NCI-H1930 (cell line): ENCODE measurements around the gene PHF20.
"Not testable (repeated sequence)": the region's sequence is repeated elsewhere in the genome, so short reads cannot be mapped to it uniquely, and the experiment has no call there.

ENCODE experiments used
- DNase-seq, 2 experiments: peaks; one replicate each; lab custom pipeline; 2025; lab: John Stamatoyannopoulos, UW

The PHF20 gene

GRCh38 chr20:35776513-35777101, 4.8 kb downstream of the PHF20 start:
- no peak for DNase-seq

GRCh38 chr20:35783811-35784210, 12.0 kb downstream of the PHF20 start:
- not testable (repeated sequence) for DNase-seq

- DNase-seq, result not testable (repeated sequence)
These were observed 13.7 kb downstream of the PHF20 start for GRCh38 chr20:35785541-35785940.

GRCh38 chr20:35788796-35789195, 17.0 kb downstream of the PHF20 start:
- DNase-seq, result no peak

GRCh38 chr20:35791097-35791496, 19.3 kb downstream of the PHF20 start:
- DNase-seq, result no peak

- DNase-seq, result no peak
These were observed 20.0 kb downstream of the PHF20 start for GRCh38 chr20:35791821-35792220.

- DNase-seq, result no peak
These were observed 20.9 kb downstream of the PHF20 start for GRCh38 chr20:35792740-35793139.

GRCh38 chr20:35796571-35796970, 24.8 kb downstream of the PHF20 start:
- no peak for DNase-seq

- no peak for DNase-seq
These were observed 30.1 kb downstream of the PHF20 start for GRCh38 chr20:35801865-35802264.

GRCh38 chr20:35806075-35806474, 34.3 kb downstream of the PHF20 start:
- no peak for DNase-seq

GRCh38 chr20:35807877-35808276, 36.1 kb downstream of the PHF20 start:
- DNase-seq, result no peak

GRCh38 chr20:35820715-35821114, 48.9 kb downstream of the PHF20 start:
- no peak for DNase-seq

- no peak for DNase-seq
These were observed 50.0 kb downstream of the PHF20 start for GRCh38 chr20:35821807-35822242.

GRCh38 chr20:35823147-35823546, 51.3 kb downstream of the PHF20 start:
- DNase-seq, result no peak

- DNase-seq, result no peak
These were observed 52.1 kb downstream of the PHF20 start for GRCh38 chr20:35823937-35824336.

GRCh38 chr20:35826397-35826998, 54.7 kb downstream of the PHF20 start:
- no peak for DNase-seq

GRCh38 chr20:35828434-35828833, 56.6 kb downstream of the PHF20 start:
- no peak for DNase-seq

GRCh38 chr20:35828916-35829315, 57.1 kb downstream of the PHF20 start:
- no peak for DNase-seq

GRCh38 chr20:35830264-35830663, 58.4 kb downstream of the PHF20 start:
- DNase-seq, result no peak

- no peak for DNase-seq
These were observed 59.2 kb downstream of the PHF20 start for GRCh38 chr20:35831029-35831428.

- no peak for DNase-seq
These were observed 60.2 kb downstream of the PHF20 start for GRCh38 chr20:35831971-35832370.

- no peak for DNase-seq
These were observed 61.4 kb downstream of the PHF20 start for GRCh38 chr20:35833241-35833640.

- DNase-seq, result no peak
These were observed 65.9 kb downstream of the PHF20 start for GRCh38 chr20:35837577-35838195.

GRCh38 chr20:35838205-35838604, 66.4 kb downstream of the PHF20 start:
- no peak for DNase-seq
